Activated T-cell treated with anti-CD3 and anti-CD28 coated beads, Interleukin-2, amount 50 U/mL, for 72 hours (primary cell): ENCODE results near the gene ZBED4. TPM values are rescaled to one million over a fixed set of nuclear protein-coding genes. Genes with fewer than 3 reads are reported as not detected.

Source experiments
- total RNA-seq, 2 donors: library from RNA; stranded (reverse); gene quantifications; one replicate each; pipeline ENCODE4 v1.2.3, GENCODE V29; 2022

The ZBED4 gene
- total RNA-seq, 2 donors from 2014 or later, result 22.3 to 23.6 TPM

Other genes starting within 250 kb of the ZBED4 start
- 10 to 100 TPM; 42.3 to 43.4 TPM for gene BRD1, start 26.0 kb upstream of the ZBED4 start, total RNA-seq
- gene ALG12, start 64.6 kb downstream of the ZBED4 start, total RNA-seq, result 10 to 100 TPM; 11.7 to 13.6 TPM
- gene CRELD2, start 64.8 kb downstream of the ZBED4 start, total RNA-seq, result 10 to 100 TPM; 24.4 to 33.2 TPM
- 100 to 1,000 TPM; 209 to 236 TPM for gene PIM3, start 106.9 kb downstream of the ZBED4 start, total RNA-seq
- 1 to 10 TPM in 1 of 2 donors, under 1 TPM in 1; 0.36 to 1.1 TPM for gene IL17REL, start 158.9 kb downstream of the ZBED4 start, total RNA-seq
- gene TTLL8, start 204.5 kb downstream of the ZBED4 start, total RNA-seq, result not detected
- under 1 TPM in 1 of 2 donors, not detected in 1; 0.17 TPM for gene MLC1, start 231.6 kb downstream of the ZBED4 start, total RNA-seq
- gene MOV10L1, start 236.2 kb downstream of the ZBED4 start, total RNA-seq, result under 1 TPM; 0.25 to 0.36 TPM